Measurements from ENCODE around the gene MRTFB.

Gene MRTFB

DNA sequence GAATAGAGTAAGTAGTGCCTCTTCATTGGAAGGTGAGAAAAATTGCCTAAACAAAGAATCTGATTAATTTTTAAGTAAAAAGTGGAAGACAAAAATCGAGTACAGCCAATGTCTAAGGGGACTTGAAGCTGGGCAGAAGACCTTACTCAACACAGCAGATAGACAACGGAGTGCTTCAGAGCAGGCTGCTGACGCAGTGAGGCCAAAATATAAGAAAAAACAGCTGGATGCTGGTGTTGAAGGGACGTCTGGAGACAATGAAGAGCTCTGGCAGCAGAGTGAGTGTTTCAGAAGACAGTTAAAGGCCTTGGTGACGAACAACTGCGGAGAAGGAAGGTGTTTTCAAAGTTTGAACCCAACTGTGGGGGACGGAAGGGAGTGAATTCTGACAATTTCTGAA, 169.8 kb downstream of the MRTFB start:
- no peak for DNase-seq

DNA sequence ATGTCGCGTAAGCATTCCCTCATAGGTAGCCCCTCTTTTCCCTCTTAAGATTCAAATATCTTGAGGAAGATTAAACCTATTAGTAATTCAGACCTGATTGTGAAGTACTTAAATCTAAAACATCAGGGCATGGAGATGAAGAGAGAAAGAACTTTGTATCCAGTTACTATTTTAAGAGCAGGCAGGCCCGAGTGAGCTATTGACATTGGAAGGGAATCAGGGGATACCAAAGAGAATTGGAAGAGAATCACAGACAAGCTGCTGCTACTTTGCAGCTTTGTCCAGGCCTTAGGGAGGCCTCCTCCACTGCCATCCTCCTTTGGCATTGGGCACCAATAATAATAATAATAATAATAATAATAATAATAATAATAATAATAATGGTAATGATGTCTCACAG, 170.5 kb downstream of the MRTFB start:
- no peak for DNase-seq

GRCh38 chr16:14242769-14243168, 171.7 kb downstream of the MRTFB start:
- DNase-seq, result no peak

DNA sequence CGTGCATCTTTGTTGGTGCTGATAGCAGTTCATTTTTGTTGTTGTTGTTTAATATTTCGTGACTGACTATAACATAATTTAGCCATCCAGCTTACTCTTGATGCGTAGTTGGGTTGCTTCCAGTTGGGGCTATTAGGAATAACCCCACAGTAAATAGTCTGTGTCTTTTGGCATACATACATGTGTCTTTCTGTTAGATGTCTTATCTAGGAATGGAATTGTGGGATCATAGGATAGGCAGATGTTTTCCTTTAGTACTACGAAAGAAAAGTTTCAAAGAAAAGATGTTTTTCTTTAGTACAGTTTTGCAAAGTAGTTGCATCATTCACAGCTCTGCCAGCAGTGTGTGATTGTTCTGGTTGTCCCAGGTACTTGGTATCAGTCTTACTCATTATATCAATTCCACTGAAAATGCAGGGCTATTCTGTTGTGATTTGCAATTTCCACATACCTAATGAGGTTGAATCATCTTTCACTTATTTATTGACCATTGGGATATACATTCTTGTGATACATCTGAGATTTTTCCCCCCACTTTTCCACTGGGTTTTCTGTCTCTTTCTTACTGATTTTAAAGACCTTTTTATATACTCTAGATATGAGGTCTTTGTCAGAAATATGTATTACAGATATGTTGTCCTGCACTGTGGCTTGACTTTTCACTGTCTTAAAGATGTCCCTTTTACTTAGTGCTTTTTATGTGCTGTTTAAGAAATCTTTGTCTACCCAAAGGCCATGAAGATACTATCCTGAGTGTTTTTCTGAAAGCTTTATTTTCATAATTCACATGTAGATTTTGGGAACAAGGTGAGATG, 173.3 kb downstream of the MRTFB start:
- peak; percentile 8 for DNase-seq

DNA sequence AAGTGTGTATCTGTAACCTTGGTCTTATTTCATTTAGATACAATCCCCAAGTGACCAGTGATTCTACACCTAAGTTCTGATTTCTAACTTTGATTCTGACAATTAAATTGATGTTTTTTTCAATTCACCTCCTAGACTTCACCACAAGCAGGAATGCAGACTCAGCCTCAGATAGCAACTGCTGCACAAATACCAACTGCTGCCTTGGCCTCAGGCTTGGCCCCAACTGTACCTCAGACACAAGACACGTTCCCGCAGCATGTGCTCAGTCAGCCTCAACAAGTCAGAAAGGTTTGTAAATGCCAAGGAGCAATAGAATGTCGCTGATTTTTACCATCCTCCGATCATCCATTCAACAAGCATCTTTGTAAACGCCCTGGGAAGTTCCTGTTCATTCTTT, 177.7 kb downstream of the MRTFB start:
- DNase-seq, result no peak

- peak; percentile 40 for DNase-seq
Measured at GRCh38 chr16:14249291-14250032, 178.3 kb downstream of the MRTFB start.

DNA sequence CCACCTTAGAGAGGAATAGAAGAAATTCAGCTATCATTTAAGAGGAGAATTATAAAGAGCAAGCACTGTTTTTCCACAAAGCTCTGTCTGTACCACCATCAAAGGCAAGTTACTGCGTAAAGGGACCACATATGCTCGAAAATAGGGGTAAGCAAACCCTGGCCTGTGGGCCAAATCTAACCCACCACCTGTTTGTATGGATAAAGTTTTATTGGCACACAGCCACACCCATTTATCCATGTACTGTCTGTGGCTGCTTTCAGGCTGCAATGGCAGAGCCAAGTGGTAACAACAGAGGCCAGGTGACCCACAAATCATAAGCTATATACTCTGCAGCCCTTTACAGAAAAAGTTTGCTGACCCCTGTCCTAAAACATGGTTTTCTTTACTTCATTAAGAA, 180.3 kb downstream of the MRTFB start:
- no peak for DNase-seq

GRCh38 chr16:14252860-14253259, 181.7 kb downstream of the MRTFB start:
- no peak for DNase-seq

DNA sequence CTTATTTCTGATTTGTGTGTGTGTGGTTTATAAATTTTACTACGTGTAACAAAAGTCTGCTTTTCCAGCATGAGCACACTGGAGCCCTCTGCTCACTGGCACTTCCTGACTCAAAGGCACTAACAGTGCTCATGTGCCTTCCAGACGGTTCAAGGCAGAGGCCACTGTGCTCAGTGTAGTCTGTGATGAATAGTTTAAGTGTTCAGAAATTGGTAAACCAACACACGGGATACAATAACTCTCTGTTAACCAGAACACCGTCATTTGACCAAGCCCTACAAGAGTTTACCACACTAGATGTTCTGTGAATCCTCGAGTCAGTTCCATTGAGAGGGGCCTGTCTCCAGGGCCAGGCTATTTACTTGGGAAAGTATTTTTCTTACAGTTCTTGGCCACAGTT, 191.9 kb downstream of the MRTFB start:
- no peak for DNase-seq

DNA sequence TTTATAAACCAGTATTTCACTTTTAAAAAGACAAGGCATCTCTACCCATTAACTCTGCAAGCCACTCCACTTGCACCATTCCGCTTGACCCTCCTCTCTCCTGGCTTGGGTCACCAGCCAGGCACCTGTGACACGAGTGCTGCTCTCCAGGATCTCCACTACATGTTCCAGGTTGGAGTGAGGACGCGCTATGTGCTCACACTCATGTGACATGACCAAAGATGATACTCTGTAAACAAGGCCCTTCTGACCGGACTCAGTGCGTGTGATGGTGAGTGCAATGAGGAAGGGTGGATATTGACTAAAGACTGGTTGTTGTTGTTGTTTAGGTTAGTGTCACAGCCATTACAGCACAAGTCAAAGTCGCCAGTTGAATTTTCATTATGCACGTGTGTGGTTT, 192.7 kb downstream of the MRTFB start:
- DNase-seq, result no peak

- no peak for DNase-seq
Measured at GRCh38 chr16:14264327-14264943, 193.3 kb downstream of the MRTFB start.

DNA sequence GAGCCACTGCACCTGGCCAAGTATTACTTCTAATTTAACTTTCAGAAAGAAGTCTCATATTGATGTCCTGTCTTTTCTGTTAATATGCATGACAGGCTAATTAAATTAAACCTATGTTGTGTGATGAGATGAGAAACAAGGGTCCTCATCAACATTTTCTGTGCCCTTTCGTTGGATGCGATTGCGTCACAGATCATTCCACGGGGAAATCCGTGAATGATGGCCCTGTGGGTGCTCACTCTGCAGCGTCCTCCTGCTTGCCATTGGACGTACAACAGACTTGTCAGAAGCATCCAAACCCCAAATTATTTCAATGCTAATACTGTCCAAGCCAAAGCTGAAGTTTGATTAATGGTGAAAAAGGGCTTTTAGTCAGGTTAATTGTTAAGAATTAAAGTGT, 197.0 kb downstream of the MRTFB start:
- DNase-seq, result no peak

GRCh38 chr16:14275934-14276333, 204.8 kb downstream of the MRTFB start:
- DNase-seq, result no peak

- no peak for DNase-seq
Measured at GRCh38 chr16:14278749-14279148, 207.6 kb downstream of the MRTFB start.

GRCh38 chr16:14280541-14280940, 209.4 kb downstream of the MRTFB start:
- DNase-seq, result peak; percentile 58

DNA sequence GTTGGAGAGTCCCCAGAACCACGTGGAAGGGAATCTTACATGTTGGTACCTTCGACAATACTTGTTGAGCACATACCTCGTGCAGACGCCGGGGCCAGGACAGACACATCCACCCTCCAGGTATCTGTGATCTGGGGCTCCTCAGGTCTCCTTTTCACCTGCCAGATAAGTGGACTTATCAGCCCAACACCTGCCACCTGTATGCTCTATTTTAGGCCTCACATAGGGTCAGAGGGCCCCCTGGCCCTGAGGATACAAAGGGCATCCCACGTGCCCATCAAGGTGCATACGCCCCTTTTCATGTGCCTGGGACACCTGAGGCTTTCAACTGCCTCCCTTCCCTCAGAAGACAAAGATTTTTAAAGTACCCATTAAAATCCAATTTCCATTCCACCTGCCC, 212.7 kb downstream of the MRTFB start:
- no peak for DNase-seq

DNA sequence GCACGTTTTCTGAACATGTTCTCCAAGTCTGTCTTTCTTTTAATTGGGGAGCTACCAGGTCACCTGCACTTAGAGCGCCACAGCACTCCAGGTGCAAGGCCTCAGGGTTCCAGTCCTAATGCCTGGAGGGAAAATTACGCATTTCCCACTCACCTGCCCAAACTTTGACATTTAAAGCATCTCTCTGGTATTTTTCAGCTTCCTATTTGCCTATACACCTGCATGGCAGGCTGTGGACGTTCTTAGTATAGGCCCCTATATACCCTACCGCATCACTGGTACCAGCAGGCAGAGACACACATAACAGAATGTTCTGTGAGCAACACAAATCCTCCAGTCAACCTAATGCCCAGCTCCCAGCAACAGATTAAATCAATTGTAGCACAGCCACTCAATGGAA, 213.3 kb downstream of the MRTFB start:
- DNase-seq, result no peak

DNA sequence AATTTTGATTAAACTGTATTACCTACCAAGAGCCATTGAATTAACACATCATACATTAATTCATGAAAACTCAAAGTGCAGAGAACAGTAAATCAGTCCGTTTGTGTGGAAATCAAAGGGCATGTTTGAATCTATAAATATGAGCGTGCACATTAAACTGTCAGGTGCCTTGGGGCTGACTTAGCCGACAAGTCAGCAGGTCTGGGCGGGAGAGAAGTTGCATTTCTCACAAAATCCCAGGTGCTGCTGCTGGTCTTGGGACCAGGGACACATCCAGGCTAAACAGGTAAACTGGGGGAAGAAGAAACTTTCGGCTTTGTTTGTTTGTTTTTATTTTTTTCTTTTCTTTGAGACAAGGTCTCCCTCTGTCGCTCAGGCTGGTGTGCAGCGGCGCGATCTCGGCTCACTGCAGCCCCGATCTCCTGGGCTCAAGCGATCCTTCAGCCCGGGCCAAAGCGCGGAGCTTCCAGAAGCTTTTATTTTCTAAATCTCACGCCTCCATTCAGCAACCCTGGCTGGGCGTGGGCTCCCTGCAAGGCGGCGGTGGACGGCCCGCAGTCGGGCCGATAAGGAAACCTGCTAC, 213.9 kb downstream of the MRTFB start:
- DNase-seq, result peak; percentile 70

DNA sequence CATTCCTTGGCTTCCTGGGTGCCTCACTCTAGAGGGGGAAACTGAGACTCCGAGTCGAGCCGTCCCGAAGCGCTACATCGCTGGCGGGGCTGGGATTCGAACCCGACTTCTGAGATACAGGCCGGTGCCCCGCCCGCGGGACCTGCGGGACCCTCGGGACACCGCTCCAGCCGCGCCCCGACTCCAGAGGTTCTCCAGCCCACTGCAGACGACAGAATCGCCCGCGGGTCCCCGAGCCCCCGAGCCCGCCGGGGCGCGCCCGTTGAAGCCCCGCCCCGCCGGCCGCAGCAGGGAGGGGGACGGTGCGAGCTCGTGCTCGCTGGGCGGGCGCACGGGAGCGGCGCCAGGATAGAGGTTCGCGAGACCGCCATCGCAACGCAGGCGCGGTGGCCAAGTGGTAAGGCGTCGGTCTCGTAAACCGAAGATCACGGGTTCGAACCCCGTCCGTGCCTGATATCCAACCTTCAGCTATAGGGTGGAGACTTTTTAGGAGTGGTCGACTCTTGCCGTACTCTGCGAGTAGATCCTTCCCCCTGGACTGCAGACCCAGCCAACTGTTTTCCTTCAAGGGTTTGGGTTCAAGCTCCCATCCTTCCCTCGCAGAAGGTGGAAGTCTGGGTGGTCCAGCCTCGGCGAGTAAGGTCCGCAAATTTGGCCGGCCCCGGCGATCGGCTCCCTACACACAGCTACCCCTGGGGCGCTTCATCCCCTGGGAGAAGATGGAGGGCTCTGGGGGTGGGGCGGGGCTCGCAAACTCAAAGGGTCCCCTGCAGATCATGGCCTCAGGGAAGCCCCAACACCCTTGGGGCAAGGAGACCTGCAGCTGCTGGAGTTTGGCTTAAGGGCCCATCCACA, 214.6 kb downstream of the MRTFB start:
- peak; percentile 97 for DNase-seq

DNA sequence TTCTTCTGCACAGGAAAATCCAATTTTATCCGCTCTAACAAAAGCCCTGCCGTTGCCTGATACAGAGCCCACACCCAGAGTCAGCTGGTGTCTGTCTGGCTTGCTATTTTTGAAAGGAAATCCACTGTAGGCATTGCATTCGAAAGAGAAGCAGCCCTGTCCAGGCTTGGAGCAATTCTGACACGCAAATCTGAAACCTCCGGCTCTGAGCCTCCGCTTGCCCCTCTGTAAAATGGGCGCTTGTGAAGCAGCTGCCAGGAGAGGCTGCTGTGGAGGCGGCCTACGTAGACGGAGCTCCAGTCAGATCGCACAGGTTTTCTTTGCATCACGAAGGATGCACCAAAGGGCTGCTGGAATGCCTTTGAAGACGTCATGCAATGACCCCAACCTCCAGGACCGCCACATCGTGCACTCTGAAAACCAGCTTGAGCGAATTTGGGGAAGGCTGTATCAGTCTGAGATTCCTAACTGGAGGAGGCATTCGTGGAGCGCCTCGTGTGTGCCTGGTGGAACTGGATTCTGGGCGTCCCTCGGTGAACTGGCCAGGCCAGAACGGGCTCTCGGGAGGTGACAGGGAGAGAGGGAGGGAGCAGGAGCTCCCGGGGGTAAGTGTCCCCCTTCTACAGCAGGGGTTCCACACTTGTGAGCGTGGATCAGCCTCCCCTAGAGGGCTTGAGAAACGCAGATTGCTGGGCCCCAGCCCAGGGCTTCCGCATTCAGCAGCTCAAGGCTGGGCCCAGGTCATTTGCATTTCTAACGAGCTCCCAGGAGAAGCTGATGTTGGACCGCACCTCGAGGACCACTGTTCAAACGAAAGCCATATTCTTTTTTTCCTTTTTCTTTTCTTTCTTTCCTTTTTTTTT, 215.5 kb downstream of the MRTFB start:
- no peak for DNase-seq

- peak; percentile 30 for DNase-seq
Measured at GRCh38 chr16:14289692-14290340, 218.7 kb downstream of the MRTFB start.

All from fibroblast of skin of back (primary cell).